Retinal pigment epithelial cell (primary cell): ENCODE measurements around the gene CLDN9.
"Not testable (repeated sequence)": the region's sequence is repeated elsewhere in the genome, so short reads cannot be mapped to it uniquely, and the experiment has no call there.

Experiments used
- DNase-seq: peaks from one replicate; pipeline ENCODE4 v3.0.0-alpha.2; 2010; ENCODE audit warnings: low read depth
- H3K4me3 ChIP-seq: 2 replicates; pipeline ENCODE4 v1.5.1; 2011; ENCODE audit warnings: mild to moderate bottlenecking, low read length, control low read depth, moderate library complexity
- CTCF ChIP-seq: conservative IDR thresholded peaks from 2 replicates; pipeline ENCODE4 v1.5.1; 2011; ENCODE audit warnings: low read depth, low read length, control low read depth, inconsistent platforms

CLDN9 gene

DNA sequence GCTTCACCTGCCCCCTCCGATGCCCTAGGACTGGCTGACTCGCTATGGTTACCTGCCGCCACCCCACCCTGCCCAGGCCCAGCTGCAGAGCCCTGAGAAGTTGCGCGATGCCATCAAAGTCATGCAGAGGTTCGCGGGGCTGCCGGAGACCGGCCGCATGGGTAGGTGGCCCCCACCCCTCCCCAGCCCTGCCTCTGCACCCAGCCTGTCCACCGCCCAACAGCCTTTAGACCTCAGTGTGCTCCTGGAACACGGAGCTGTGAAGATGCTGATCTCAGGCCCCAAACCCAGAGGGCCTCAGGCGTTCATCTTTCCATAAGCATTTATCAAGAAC, 34.6 kb downstream of the CLDN9 start:
- TF ChIP-seq CTCF, result no peak

GRCh38 chr16:3049921-3050481, 37.3 kb downstream of the CLDN9 start:
- no peak for TF ChIP-seq CTCF
- no peak for DNase-seq
- H3K4me3 ChIP-seq, result no peak overlapping the region

More for the DNA sequence above, 34.6 kb downstream of the CLDN9 start:
- no peak overlapping the region for H3K4me3 ChIP-seq
- no peak for DNase-seq

- no peak for DNase-seq
- no peak overlapping the region for H3K4me3 ChIP-seq
- TF ChIP-seq CTCF, result no peak
Observed at GRCh38 chr16:3050487-3050886, 37.8 kb downstream of the CLDN9 start.

- no peak for TF ChIP-seq CTCF
- no peak overlapping the region for H3K4me3 ChIP-seq
Observed at GRCh38 chr16:3051009-3051408, 38.3 kb downstream of the CLDN9 start.

GRCh38 chr16:3051494-3051893, 38.8 kb downstream of the CLDN9 start:
- DNase-seq, result no peak
- TF ChIP-seq CTCF, result no peak
- H3K4me3 ChIP-seq, result no peak overlapping the region

More at GRCh38 chr16:3051009-3051408, 38.3 kb downstream of the CLDN9 start:
- DNase-seq, result no peak

DNA sequence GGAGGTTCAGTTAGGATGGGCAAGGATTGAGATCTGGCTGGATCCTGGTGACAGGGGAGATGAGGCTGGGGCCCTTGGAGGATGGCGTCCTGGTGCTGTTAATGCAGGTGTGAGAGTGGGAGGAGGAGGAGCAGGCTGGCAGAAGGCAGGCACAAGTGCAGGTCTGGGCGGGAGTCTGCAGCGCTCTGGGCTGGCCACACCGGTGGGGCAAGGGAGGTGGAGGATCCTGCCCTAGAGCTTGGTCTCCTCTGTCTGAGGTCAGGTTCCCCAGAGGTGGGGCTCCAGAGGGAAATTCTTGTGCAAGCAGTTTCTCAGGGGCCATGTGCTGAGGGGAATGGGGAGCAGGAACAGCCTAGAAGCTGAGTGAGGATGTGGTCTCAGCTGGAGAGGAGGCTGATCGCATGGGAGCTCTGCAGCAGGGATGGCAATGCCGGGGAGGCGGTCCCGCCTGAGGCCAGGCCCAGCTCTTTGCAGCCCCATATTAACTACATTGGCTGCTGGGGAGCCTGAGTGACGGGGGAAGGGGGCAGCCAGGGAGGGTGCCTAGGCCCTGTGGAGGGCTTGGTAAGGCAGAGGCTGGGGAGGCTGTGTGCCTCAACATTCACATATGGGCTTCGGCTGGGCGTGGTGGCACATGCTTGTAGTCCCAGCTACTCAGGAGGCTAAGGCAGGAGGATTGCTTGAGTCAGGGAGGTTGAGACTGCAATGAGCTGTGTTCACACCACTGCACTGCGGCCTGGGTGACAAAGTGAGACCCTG, 40.0 kb downstream of the CLDN9 start:
- not testable (repeated sequence) for H3K4me3 ChIP-seq, DNase-seq

DNA sequence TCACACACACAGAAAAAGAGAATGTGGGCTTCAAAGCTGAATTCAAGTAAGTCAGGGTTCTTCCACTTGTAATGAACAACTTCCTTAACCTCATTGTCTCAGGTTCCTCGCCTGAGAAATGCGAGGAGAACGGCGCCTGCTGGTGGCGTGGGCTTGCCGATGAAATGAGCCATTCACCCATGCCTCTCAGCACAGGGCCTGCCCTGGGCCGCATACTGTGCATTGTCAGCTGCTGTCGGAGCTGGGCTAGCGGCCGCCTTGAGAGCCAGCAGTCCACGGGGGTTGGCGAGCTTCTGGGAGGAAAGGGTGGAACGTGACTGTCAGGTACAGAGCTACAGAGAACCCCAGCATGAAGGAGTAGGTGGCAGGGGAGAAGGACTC, 40.6 kb downstream of the CLDN9 start:
- not testable (repeated sequence) for H3K4me3 ChIP-seq, DNase-seq

- DNase-seq, result no peak
- no peak for TF ChIP-seq CTCF
- no peak overlapping the region for H3K4me3 ChIP-seq
Observed at GRCh38 chr16:3054965-3055733, 42.4 kb downstream of the CLDN9 start.

GRCh38 chr16:3055734-3056115, 43.0 kb downstream of the CLDN9 start:
- not testable (repeated sequence) for DNase-seq, H3K4me3 ChIP-seq
